Embryonic facial prominence (tissue), 1 donor: ENCODE results near the gene KLHL17.
"Not testable (repeated sequence)": the region's sequence is repeated elsewhere in the genome, so short reads cannot be mapped to it uniquely, and the experiment has no call there.

Source experiments
- DNase-seq: peaks from one replicate; pipeline ENCODE4 v3.0.0-alpha.2; 2016; ENCODE audit errors: extremely low spot score

Gene KLHL17

GRCh38 chr1:967466-968343, 7.3 kb downstream of the KLHL17 start:
- no peak for DNase-seq

GRCh38 chr1:969260-969855, 9.0 kb downstream of the KLHL17 start:
- no peak for DNase-seq

- DNase-seq = no peak
Observed at GRCh38 chr1:970242-970972, 10.0 kb downstream of the KLHL17 start.

GRCh38 chr1:970973-971730, 10.8 kb downstream of the KLHL17 start:
- DNase-seq = no peak

GRCh38 chr1:971751-972506, 11.5 kb downstream of the KLHL17 start:
- DNase-seq = no peak

- no peak for DNase-seq
Observed at GRCh38 chr1:972726-973458, 12.5 kb downstream of the KLHL17 start.

GRCh38 chr1:973459-974292, 13.3 kb downstream of the KLHL17 start:
- DNase-seq = no peak

- no peak for DNase-seq
Observed at GRCh38 chr1:974293-974640, 13.9 kb downstream of the KLHL17 start.

GRCh38 chr1:974687-975328, 14.4 kb downstream of the KLHL17 start:
- DNase-seq = no peak

GRCh38 chr1:975365-975764, 15.0 kb downstream of the KLHL17 start:
- no peak for DNase-seq

GRCh38 chr1:975896-976683, 15.7 kb downstream of the KLHL17 start:
- no peak for DNase-seq

- DNase-seq = not testable (repeated sequence)
Observed at GRCh38 chr1:976791-977190, 16.4 kb downstream of the KLHL17 start.

GRCh38 chr1:978069-978834, 17.9 kb downstream of the KLHL17 start:
- no peak for DNase-seq

GRCh38 chr1:978835-979743, 18.7 kb downstream of the KLHL17 start:
- DNase-seq = no peak

- DNase-seq = no peak
Observed at GRCh38 chr1:979744-980072, 19.3 kb downstream of the KLHL17 start.

GRCh38 chr1:980137-980571, 19.8 kb downstream of the KLHL17 start:
- DNase-seq = no peak
